Ishikawa (cell line): ENCODE results near the gene OR4E1.

Experiments
- CEBPB ChIP-seq: IDR thresholded peaks from 2 replicates; pipeline ENCODE4 v1.6.1; 2012
- CREB1 ChIP-seq: IDR thresholded peaks from 2 replicates; pipeline ENCODE4 v1.6.1; 2012; ENCODE audit warnings: low read depth
- EGR1 ChIP-seq: IDR thresholded peaks from 2 replicates; pipeline ENCODE4 v1.6.1; 2012
- EP300 ChIP-seq: IDR thresholded peaks from 2 replicates; pipeline ENCODE4 v1.6.1; 2012; ENCODE audit warnings: borderline replicate concordance
- FOXM1 ChIP-seq: IDR thresholded peaks from 2 replicates; pipeline ENCODE4 v1.6.1; 2012; ENCODE audit warnings: low read depth, borderline replicate concordance
- MAX ChIP-seq: IDR thresholded peaks from 2 replicates; pipeline ENCODE4 v1.6.1; 2012
- RAD21 ChIP-seq: IDR thresholded peaks from 2 replicates; pipeline ENCODE4 v1.6.1; 2012; ENCODE audit warnings: low read depth
- REST ChIP-seq: IDR thresholded peaks from 2 replicates; pipeline ENCODE4 v1.6.1; 2012; ENCODE audit warnings: low read depth, mild to moderate bottlenecking
- TAF1 ChIP-seq: IDR thresholded peaks from 2 replicates; pipeline ENCODE4 v1.6.1; 2012; ENCODE audit warnings: low read depth, mild to moderate bottlenecking
- TCF12 ChIP-seq: IDR thresholded peaks from 2 replicates; pipeline ENCODE4 v1.6.1; 2012; ENCODE audit warnings: low read depth
- YY1 ChIP-seq: IDR thresholded peaks from 2 replicates; pipeline ENCODE4 v1.6.1; 2012; ENCODE audit warnings: low read depth

GRCh38 chr14:21703357-21704326 lies 30.0 kb upstream of the OR4E1 start:
- TF ChIP-seq CEBPB (no peak), REST (no peak), TCF12 (no peak), MAX (no peak), FOXM1 (no peak), EP300 (no peak), EGR1 (no peak), YY1 (no peak), CREB1 (no peak), TAF1 (no peak), RAD21 (no peak)
